ENCODE measurements around the gene C12orf76. TPM values are rescaled to one million over a fixed set of nuclear protein-coding genes. Genes with fewer than 3 reads are reported as not detected.

C12orf76 gene
- total RNA-seq, 2 donors from 2014 or later = 20.4 to 26.1 TPM

- intact Hi-C loops (cut with DNase I) = no loop called here
- H3K4me1 ChIP-seq (replicated peaks) = peaks cover 4% of the 10 kb centered on the region
- TF ChIP-seq POLR2A (IDR thresholded peaks at IDR 0.05) (no peak), CTCF (IDR thresholded peaks at IDR 0.05) (no peak), POLR2AphosphoS5 (IDR thresholded peaks at IDR 0.05) (peak; percentile 79)
Observed at GRCh38 chr12:110002676-110003515, 45.4 kb downstream of the C12orf76 start.

GRCh38 chr12:110001596-110001995, 46.7 kb downstream of the C12orf76 start:
- Histone ChIP-seq H3K36me3 (no peaks in the 10 kb centered on the region), H3K27me3 (replicated peaks; ENCODE audit: insufficient read depth) (no peaks in the 10 kb centered on the region), H3K9me3 (no peaks in the 10 kb centered on the region), H3K4me1 (replicated peaks) (peaks cover 4% of the 10 kb centered on the region), H3K27ac (peak overlapping the region in 1 of 2 donors; percentile 59), H3K4me3 (no peak overlapping the region)
- DNase-seq (ENCODE audit: low spot score) = no peak
- intact Hi-C loops (cut with DNase I) = no loop called here
- WGBS = 96% methylated on average over 4 of the region's 4 CpGs
- TF ChIP-seq POLR2A (IDR thresholded peaks at IDR 0.05) (no peak), POLR2AphosphoS5 (IDR thresholded peaks at IDR 0.05) (no peak), CTCF (IDR thresholded peaks at IDR 0.05) (no peak)

More at GRCh38 chr12:110002676-110003515, 45.4 kb downstream of the C12orf76 start:
- no peaks in the 10 kb centered on the region for H3K9me3 ChIP-seq
- H3K36me3 ChIP-seq = no peaks in the 10 kb centered on the region
- DNase-seq (ENCODE audit: low spot score) = peak; percentile 49
- 60% methylated on average over 8 of the region's 8 CpGs for WGBS
- H3K27me3 ChIP-seq (replicated peaks; ENCODE audit: insufficient read depth) = no peaks in the 10 kb centered on the region
- H3K27ac ChIP-seq = peak overlapping the region; percentile 55 to 59
- no peak overlapping the region for H3K4me3 ChIP-seq

- intact Hi-C loops (cut with DNase I) = loop anchor here (5.0 kb wide), 2 partner anchors 48 to 98 kb away; partner anchors contain the start of gene TCHP
- DNase-seq (ENCODE audit: low spot score) = peak; percentile 20
Observed at GRCh38 chr12:109999983-110000505, 48.3 kb downstream of the C12orf76 start.

GRCh38 chr12:109999649-109999971, 48.7 kb downstream of the C12orf76 start:
- under 1% methylated on average over 27 of the region's 27 CpGs for WGBS
- Histone ChIP-seq H3K27me3 (replicated peaks; ENCODE audit: insufficient read depth) (no peaks in the 10 kb centered on the region), H3K4me3 (peak overlapping the region; percentile 96 to 99), H3K9me3 (no peaks in the 10 kb centered on the region), H3K36me3 (no peaks in the 10 kb centered on the region), H3K4me1 (replicated peaks) (no peaks in the 10 kb centered on the region), H3K27ac (peak overlapping the region; percentile 79 to 81)
- intact Hi-C loops (cut with DNase I) = loop anchor here (5.0 kb wide), 2 partner anchors 47 to 97 kb away; partner anchors contain the start of gene TCHP
- TF ChIP-seq CTCF (IDR thresholded peaks at IDR 0.05) = no peak
- TF ChIP-seq POLR2AphosphoS5 (IDR thresholded peaks at IDR 0.05) = no peak
- TF ChIP-seq POLR2A (IDR thresholded peaks at IDR 0.05) = no peak
- DNase-seq (ENCODE audit: low spot score) = no peak

More at GRCh38 chr12:109999983-110000505, 48.3 kb downstream of the C12orf76 start:
- no peak for TF ChIP-seq POLR2A (IDR thresholded peaks at IDR 0.05)
- Histone ChIP-seq H3K4me1 (replicated peaks) (peaks cover under 1% of the 10 kb centered on the region), H3K27me3 (replicated peaks; ENCODE audit: insufficient read depth) (no peaks in the 10 kb centered on the region), H3K9me3 (no peaks in the 10 kb centered on the region), H3K36me3 (no peaks in the 10 kb centered on the region), H3K4me3 (peak overlapping the region; percentile 96 to 99), H3K27ac (peak overlapping the region; percentile 79 to 81)
- 3% methylated on average over 17 of the region's 17 CpGs for WGBS

- Histone ChIP-seq H3K4me3 (peak within 1 kb of the TSS; percentile 96 to 99), H3K9me3 (no peaks in the 10 kb centered on the region), H3K27me3 (replicated peaks; ENCODE audit: insufficient read depth) (no peaks in the 10 kb centered on the region), H3K27ac (peak within 1 kb of the TSS; percentile 79 to 81), H3K36me3 (no peaks in the 10 kb centered on the region), H3K4me1 (replicated peaks) (no peaks in the 10 kb centered on the region)
- TF ChIP-seq POLR2AphosphoS5 (IDR thresholded peaks at IDR 0.05) (peak; percentile 97), CTCF (IDR thresholded peaks at IDR 0.05) (peak in 1 of 4 experiments; percentile 18), POLR2A (IDR thresholded peaks at IDR 0.05) (peak; percentile 73)
- WGBS = under 1% methylated on average over 60 of the region's 62 CpGs
- DNase-seq (ENCODE audit: low spot score) = peak; percentile 87
- intact Hi-C loops (cut with DNase I) = loop anchor here (5.0 kb wide), 2 partner anchors 47 to 97 kb away; partner anchors contain the start of gene TCHP
Observed at GRCh38 chr12:109998904-109999648, 49.2 kb downstream of the C12orf76 start, which contains the start of gene ANKRD13A. ANKRD13A (plus strand) TSS chr12:109999430; CDS start chr12:109999689, 259 bp downstream.
